Measurements from ENCODE around the gene REEP2.
A peak's percentile ranks its signal among the peaks of the same experiment; 100 is the strongest.

Gene REEP2

GRCh38 chr5:138448481-138449398 is 9.9 kb downstream of the REEP2 start:
- peak in 12 of 56 donors; percentile 13 to 43 (median 33) for DNase-seq

- peak in 51 of 56 donors; percentile 33 to 87 (median 70) for DNase-seq
Measured at GRCh38 chr5:138449501-138450239, 10.8 kb downstream of the REEP2 start.

- no peak for DNase-seq
Measured at GRCh38 chr5:138450971-138451370, 12.1 kb downstream of the REEP2 start.

- DNase-seq, result no peak
Measured at GRCh38 chr5:138452720-138453119, 13.9 kb downstream of the REEP2 start.

- no peak for DNase-seq
Measured at GRCh38 chr5:138453590-138453989, 14.7 kb downstream of the REEP2 start.

- no peak for DNase-seq
Measured at GRCh38 chr5:138454121-138454520, 15.3 kb downstream of the REEP2 start.

GRCh38 chr5:138455232-138455930 is 16.5 kb downstream of the REEP2 start:
- peak in 11 of 56 donors; percentile 19 to 58 (median 33) for DNase-seq

- no peak for DNase-seq
Measured at GRCh38 chr5:138457531-138458275, 18.8 kb downstream of the REEP2 start.

- peak in 17 of 56 donors; percentile 12 to 58 (median 32) for DNase-seq
Measured at GRCh38 chr5:138458384-138458783, 19.5 kb downstream of the REEP2 start.

- DNase-seq, result no peak
Measured at GRCh38 chr5:138458856-138459255, 20.0 kb downstream of the REEP2 start.

GRCh38 chr5:138459311-138459933 is 20.6 kb downstream of the REEP2 start:
- peak in 17 of 56 donors; percentile 12 to 50 (median 41) for DNase-seq

GRCh38 chr5:138460032-138460693 is 21.3 kb downstream of the REEP2 start:
- no peak for DNase-seq

GRCh38 chr5:138461343-138462125 is 22.7 kb downstream of the REEP2 start:
- no peak for DNase-seq

GRCh38 chr5:138463419-138464007 is 24.7 kb downstream of the REEP2 start:
- no peak for DNase-seq

GRCh38 chr5:138464008-138464387 is 25.1 kb downstream of the REEP2 start:
- DNase-seq, result peak; percentile 25 to 93 (median 85)

GRCh38 chr5:138464388-138465260 is 25.8 kb downstream of the REEP2 start:
- DNase-seq, result peak; percentile 92 to 100 (median 98)
